Fibroblast of lung (primary cell): Measurements from ENCODE around the gene PRDM16.

ENCODE experiments used
- CTCF ChIP-seq, 2 donors: IDR thresholded peaks in 1 of 2; conservative IDR thresholded peaks in 1 of 2; 1 replicate in 1 of 2; 2 replicates in 1 of 2; pipeline ENCODE4 v1.5.1; 2011 to 2012; ENCODE audit warnings: low read length in 2 of 2, control low read depth in 1 of 2, inconsistent platforms in 1 of 2, low read depth in 1 of 2, mild to moderate bottlenecking in 1 of 2
- EZH2 ChIP-seq: IDR thresholded peaks from 2 replicates; pipeline ENCODE4 v1.5.1; 2012; ENCODE audit warnings: low read length, control low read depth, mild to moderate bottlenecking; ENCODE audit errors: missing control alignments

GRCh38 chr1:3082571-3083516 lies 13.8 kb downstream of the PRDM16 start:
- TF ChIP-seq EZH2 (no peak), CTCF (conservative IDR thresholded peaks at IDR 0.05 in 1 of 2, IDR thresholded peaks at IDR 0.05 in 1 of 2; ENCODE audit: low read depth in 1 of 2, low read length in 2 of 2) (no peak)
